Chondrocyte (in vitro differentiated cells): ENCODE data around the gene PSMC2. TPM values are rescaled to one million over a fixed set of nuclear protein-coding genes. Genes with fewer than 3 reads are reported as not detected.
"Not testable (repeated sequence)": the region's sequence is repeated elsewhere in the genome, so short reads cannot be mapped to it uniquely, and the experiment has no call there.

Experiments
- DNase-seq: peaks from one replicate; pipeline ENCODE4 v3.0.0; 2021; ENCODE audit warnings: mixed read lengths, low spot score
- H3K27ac Mint-ChIP-seq: one replicate; pipeline ENCODE4 v1.8.0; 2021; ENCODE audit warnings: mild to moderate bottlenecking, moderate library complexity, mixed read lengths; ENCODE audit not compliant: unreplicated experiment
- H3K27me3 Mint-ChIP-seq: 2 replicates; pipeline ENCODE4 v1.8.0; 2021; ENCODE audit warnings: low read depth, mixed read lengths
- H3K36me3 Mint-ChIP-seq: 2 replicates; pipeline ENCODE4 v1.8.0; 2021; ENCODE audit warnings: low read depth, mixed read lengths
- H3K4me1 Mint-ChIP-seq: 2 replicates; pipeline ENCODE4 v1.8.0; 2021; ENCODE audit warnings: low read depth, mild to moderate bottlenecking, mixed read lengths
- H3K4me3 Mint-ChIP-seq: one replicate; pipeline ENCODE4 v1.8.0; 2021; ENCODE audit warnings: mild to moderate bottlenecking, moderate library complexity, mixed read lengths; ENCODE audit not compliant: unreplicated experiment
- H3K9me3 Mint-ChIP-seq: 2 replicates; pipeline ENCODE4 v1.8.0; 2021; ENCODE audit warnings: low read depth, mixed read lengths
- total RNA-seq: library from RNA; stranded (reverse); gene quantifications from 3 replicates; pipeline ENCODE4 v1.2.1, GENCODE V29; 2021
- TF ChIP-seq, protein P1 (sequence below): fragments of 200-600 bp; sonication (generic); IDR thresholded peaks from 2 replicates; pipeline ENCODE4 v1.5.0; 2021; ENCODE audit warnings: antibody characterized with exemption, mild to moderate bottlenecking, moderate library complexity

The PSMC2 gene
- total RNA-seq, 1 donor from 2014 or later = 126 TPM

DNA sequence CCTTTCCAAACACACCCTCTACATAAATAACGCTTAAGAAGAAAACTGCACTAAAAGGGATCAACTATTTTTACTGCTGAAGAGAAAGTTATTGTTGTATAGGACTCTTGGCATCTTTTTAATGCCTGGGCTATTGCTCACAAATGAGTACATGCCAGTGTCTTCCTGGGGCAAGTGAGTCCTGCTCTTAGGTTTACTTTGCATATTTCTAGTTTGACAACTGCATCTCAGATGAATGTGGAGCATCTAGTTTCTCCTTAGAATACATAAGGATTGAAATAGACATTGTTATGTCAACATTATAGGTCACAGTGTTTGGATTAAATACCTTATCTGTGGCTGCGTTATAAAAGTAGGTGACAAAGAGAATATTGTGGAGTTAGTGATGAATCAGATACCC, 44.5 kb downstream of the PSMC2 start:
- no peaks in the 10 kb centered on the region for H3K9me3 Mint-ChIP-seq
- TF ChIP-seq, protein P1, sequence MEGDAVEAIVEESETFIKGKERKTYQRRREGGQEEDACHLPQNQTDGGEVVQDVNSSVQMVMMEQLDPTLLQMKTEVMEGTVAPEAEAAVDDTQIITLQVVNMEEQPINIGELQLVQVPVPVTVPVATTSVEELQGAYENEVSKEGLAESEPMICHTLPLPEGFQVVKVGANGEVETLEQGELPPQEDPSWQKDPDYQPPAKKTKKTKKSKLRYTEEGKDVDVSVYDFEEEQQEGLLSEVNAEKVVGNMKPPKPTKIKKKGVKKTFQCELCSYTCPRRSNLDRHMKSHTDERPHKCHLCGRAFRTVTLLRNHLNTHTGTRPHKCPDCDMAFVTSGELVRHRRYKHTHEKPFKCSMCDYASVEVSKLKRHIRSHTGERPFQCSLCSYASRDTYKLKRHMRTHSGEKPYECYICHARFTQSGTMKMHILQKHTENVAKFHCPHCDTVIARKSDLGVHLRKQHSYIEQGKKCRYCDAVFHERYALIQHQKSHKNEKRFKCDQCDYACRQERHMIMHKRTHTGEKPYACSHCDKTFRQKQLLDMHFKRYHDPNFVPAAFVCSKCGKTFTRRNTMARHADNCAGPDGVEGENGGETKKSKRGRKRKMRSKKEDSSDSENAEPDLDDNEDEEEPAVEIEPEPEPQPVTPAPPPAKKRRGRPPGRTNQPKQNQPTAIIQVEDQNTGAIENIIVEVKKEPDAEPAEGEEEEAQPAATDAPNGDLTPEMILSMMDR = no peak
- H3K27me3 Mint-ChIP-seq = peaks cover 11% of the 10 kb centered on the region
- no peaks in the 10 kb centered on the region for H3K4me1 Mint-ChIP-seq
- no peaks in the 10 kb centered on the region for H3K36me3 Mint-ChIP-seq
- DNase-seq = no peak
- H3K4me3 Mint-ChIP-seq = no peak overlapping the region
- no peak overlapping the region for H3K27ac Mint-ChIP-seq

DNA sequence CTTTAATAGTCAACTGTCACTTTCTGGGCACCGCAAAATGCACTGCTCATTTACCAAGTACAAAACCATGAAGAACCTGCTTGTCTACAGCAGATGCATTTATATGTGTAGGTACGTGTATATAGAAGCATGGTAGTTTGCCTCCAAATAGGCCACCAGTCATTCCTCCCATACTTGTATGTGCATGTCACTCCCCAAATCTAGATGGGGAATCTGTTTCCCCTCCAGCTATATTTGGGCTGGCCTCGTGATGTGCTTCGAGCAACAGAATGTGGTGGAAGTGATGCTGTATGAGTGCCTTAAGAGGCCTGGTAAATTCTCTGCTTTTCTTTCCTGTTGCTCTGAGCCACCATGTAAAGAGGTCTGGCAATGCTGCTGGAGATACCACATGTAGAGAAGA, 47.1 kb downstream of the PSMC2 start:
- peaks cover 9% of the 10 kb centered on the region for H3K27me3 Mint-ChIP-seq
- no peaks in the 10 kb centered on the region for H3K9me3 Mint-ChIP-seq
- no peaks in the 10 kb centered on the region for H3K36me3 Mint-ChIP-seq
- no peaks in the 10 kb centered on the region for H3K4me1 Mint-ChIP-seq
- TF ChIP-seq, protein P1 = no peak
- no peak for DNase-seq
- H3K27ac Mint-ChIP-seq = no peak overlapping the region
- no peak overlapping the region for H3K4me3 Mint-ChIP-seq

DNA sequence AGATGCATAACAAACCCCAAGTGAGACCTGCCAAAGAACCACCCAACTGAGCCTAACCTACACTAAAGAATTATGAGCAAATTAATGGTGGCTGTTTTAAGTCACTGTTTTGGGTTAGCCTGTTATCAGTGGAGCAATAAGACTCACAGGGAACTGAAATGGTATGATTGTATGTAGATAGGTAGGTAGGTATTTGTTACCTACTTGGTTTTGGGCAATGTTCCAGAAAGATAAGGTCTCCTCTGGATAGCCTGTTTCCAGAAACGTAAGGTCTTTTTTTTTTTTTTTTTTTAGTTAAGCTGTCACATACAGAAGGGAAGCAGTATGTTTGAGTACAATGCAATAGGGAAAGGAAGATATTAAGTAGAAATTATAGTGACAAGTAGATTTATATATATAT, 47.6 kb downstream of the PSMC2 start:
- Mint-ChIP-seq H3K27ac (no peak overlapping the region), H3K4me3 (no peak overlapping the region), H3K9me3 (no peaks in the 10 kb centered on the region), H3K27me3 (peaks cover 9% of the 10 kb centered on the region), H3K4me1 (no peaks in the 10 kb centered on the region), H3K36me3 (no peaks in the 10 kb centered on the region)
- TF ChIP-seq, protein P1 = no peak
- DNase-seq = no peak

DNA sequence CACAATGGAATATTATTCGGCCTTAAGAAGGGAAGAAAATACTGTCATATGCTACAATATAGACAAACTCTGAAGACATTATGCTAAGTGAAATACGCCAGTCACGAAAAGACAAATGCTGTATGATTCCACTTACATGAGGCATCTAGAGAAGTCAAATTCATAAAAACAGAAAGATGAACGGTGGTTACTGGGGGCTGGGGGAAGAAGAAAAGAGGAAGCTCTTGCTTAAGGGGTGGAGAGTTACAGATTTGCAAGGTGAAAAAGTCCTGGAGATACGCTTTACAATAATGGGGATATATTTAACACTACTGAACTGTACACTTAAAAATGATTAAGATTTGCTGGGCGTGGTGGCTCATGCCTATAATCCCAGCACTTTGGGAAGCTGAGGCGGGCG, 49.0 kb downstream of the PSMC2 start:
- no peak for DNase-seq
- H3K4me3 Mint-ChIP-seq = no peak overlapping the region
- TF ChIP-seq, protein P1 = no peak
- H3K27me3 Mint-ChIP-seq = peaks cover 12% of the 10 kb centered on the region
- H3K4me1 Mint-ChIP-seq = no peaks in the 10 kb centered on the region
- no peaks in the 10 kb centered on the region for H3K36me3 Mint-ChIP-seq
- no peaks in the 10 kb centered on the region for H3K9me3 Mint-ChIP-seq
- H3K27ac Mint-ChIP-seq = no peak overlapping the region

DNA sequence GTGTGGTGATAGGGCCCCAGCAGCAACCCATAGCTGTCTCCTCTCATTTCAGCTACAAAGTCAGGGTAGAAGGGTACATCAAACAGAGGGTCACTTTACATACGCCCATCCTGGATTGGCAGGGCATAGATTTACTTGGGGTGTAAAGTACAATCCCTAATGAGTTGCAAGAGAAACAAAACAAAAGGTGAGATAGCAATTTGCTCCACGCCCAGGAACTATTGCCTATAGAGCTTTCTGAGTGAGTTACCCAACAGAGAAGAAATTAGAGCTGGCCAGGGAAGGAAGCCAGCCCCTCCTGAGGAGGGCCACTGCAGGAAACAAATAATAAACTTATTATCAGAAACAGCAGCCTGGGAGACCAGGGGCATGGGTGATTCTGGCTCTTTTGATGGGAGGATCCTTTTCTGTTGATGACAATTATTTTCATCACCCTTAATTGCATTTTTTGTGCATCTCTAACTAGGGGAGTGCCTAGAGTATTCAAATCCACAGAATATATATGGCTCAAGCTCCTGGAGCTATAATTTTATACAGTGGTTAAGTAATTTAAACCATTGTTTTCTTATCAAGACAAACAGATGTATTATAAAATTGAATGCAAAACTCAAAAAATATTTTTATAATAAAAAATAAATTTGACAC, 51.2 kb downstream of the PSMC2 start:
- TF ChIP-seq, protein P1 = no peak
- DNase-seq = no peak
- Mint-ChIP-seq H3K9me3 (peaks cover 6% of the 10 kb centered on the region), H3K36me3 (no peaks in the 10 kb centered on the region), H3K4me3 (no peak overlapping the region), H3K27me3 (peaks cover 23% of the 10 kb centered on the region), H3K4me1 (no peaks in the 10 kb centered on the region), H3K27ac (no peak overlapping the region)

DNA sequence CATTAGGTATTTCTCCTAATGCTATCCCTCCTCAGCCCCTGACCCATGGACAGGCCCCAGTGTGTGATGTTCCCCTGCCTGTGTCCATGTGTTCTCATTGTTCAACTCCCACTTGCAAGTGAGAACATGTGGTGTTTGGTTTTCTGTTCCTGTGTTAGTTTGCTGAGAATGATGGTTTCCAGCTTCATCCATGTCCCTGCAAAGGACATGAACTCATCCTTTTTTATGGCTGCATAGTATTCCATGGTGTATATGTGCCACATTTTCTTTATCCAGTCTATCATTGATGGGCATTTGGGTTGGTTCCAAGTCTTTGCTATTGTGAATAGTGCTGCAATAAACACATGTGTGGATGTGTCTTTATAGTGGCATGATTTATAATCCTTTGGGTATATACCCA, 52.2 kb downstream of the PSMC2 start:
- not testable (repeated sequence) for H3K4me1 Mint-ChIP-seq, H3K36me3 Mint-ChIP-seq, H3K27ac Mint-ChIP-seq, DNase-seq, H3K9me3 Mint-ChIP-seq, H3K4me3 Mint-ChIP-seq
- peaks cover 31% of the 10 kb centered on the region for H3K27me3 Mint-ChIP-seq

DNA sequence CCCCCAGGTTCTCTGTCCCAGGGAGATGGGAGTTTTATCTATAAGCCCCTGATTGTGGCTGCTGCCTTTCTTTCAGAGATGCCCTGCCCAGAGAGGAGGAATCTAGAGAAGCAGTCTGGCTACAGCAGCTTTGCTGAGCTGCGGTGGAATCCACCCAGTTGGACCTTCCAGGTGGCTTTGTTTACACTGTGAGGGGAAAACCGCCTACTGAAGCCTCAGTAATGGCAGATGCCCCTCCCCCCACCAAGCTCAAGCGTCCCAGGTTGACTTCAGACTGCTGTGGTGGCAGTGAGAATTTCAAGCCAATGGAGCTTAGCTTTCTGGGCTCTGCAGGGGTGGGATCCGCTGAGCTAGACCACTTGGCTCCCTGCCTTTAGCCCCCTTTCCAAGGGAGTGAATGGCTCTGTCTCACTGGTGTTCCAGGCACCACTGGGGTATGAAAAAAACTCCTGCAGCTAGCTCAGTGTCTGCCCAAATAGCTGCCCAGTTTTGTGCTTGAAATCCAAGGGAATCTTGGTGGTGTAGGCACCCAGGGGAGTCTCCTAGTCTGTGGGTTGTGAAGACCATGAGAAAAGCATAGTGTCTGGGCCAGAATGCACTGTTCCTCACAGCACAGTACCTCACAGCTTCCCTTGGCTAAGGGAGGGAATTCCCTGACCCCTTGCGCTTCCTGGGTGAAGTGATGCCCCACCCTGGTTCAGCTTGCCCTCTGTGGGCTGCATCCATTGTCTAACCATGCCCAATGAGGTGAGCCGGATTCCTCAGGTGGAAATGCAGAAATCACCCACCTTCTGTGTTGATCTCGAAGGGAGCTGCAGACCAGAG, 58.6 kb downstream of the PSMC2 start:
- not testable (repeated sequence) for H3K36me3 Mint-ChIP-seq, H3K4me1 Mint-ChIP-seq, H3K9me3 Mint-ChIP-seq, H3K27ac Mint-ChIP-seq, H3K4me3 Mint-ChIP-seq, DNase-seq
- peaks cover 35% of the 10 kb centered on the region for H3K27me3 Mint-ChIP-seq
